ENCODE measurements around the gene ATP11B. TPM values are rescaled to one million over a fixed set of nuclear protein-coding genes. Genes with fewer than 3 reads are reported as not detected.

The ATP11B gene
- total RNA-seq, 1 experiment from 2014 or later = 48.8 TPM

DNA sequence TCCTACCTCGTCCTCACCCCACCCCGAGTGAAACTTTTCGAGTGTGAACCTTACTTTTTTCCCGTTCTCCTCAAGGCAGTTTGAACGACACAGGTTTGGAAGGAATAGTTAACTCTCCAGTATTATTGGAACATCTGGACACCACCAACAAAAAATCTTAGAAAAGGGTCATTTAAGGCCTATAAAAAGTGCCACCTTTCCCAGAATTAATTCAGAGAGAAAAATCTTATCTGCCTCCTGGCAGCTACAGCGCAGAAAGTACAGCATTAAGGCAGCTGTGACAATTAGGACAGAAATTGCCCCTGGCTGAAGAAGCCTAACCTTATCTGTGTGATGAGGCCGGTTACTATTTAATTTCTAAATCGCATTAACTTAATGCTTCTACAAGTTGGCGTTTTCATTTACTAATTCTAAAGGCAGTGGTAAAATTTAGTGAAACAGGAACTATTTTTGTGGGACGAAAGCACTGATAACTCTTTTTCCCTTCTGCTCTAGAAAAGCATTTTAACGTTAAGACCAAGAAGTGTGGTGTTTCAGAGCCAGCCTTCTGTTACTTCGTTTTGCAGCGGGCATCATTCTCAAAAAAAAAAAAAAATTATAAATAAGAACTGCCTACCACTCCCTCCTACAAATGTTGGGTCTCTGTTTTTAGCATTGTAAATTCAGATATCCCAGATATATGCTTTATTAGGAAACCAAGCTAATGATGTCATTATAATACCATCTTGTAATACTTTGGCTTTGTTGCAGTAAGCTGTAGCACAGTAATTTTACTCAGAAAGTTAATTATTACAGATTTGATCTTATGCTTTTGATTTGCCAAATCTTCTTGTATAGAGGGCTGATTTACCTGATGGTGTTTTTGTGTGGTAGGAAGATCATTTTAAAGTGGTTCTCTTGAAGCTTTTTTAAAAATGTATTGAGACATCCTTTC is 1.4 kb downstream of the ATP11B start:
- intact Hi-C loops (cut with micrococcal nuclease) = loop anchor here (1.0 to 5.0 kb wide), 4 partner anchors 42 to 93 kb away; no protein-coding TSS in a partner anchor
- Histone ChIP-seq H3K9me3 (ENCODE audit: low read length) (no peaks in the 10 kb centered on the region), H3F3A (ENCODE audit: low read length, unreplicated experiment) (no peaks in the 10 kb centered on the region), H3K9ac (ENCODE audit: low read length) (peak overlapping the region; percentile 78), H3K27me3 (ENCODE audit: low read length) (no peaks in the 10 kb centered on the region), H3K79me2 (ENCODE audit: low read length) (peaks cover 50% of the 10 kb centered on the region), H3K9me2 (replicated peaks; ENCODE audit: low read length) (no peaks in the 10 kb centered on the region), H4K20me1 (ENCODE audit: low read length) (no peaks in the 10 kb centered on the region), H3K36me3 (ENCODE audit: low read depth, low read length) (no peaks in the 10 kb centered on the region), H3K4me2 (ENCODE audit: low read length) (peak overlapping the region; percentile 84), H3K4me3 (ENCODE audit: low read length) (peak overlapping the region; percentile 81), H3K27ac (ENCODE audit: low read length) (no peak overlapping the region), H2AFZ (ENCODE audit: low read length) (peak overlapping the region; percentile 84), H3K4me1 (ENCODE audit: insufficient read depth, low read length) (peaks cover 16% of the 10 kb centered on the region)
- no peak for TF ChIP-seq EZH2phosphoT487 (IDR thresholded peaks at IDR 0.05; ENCODE audit: borderline replicate concordance, low read length)
- TF ChIP-seq, protein P1, sequence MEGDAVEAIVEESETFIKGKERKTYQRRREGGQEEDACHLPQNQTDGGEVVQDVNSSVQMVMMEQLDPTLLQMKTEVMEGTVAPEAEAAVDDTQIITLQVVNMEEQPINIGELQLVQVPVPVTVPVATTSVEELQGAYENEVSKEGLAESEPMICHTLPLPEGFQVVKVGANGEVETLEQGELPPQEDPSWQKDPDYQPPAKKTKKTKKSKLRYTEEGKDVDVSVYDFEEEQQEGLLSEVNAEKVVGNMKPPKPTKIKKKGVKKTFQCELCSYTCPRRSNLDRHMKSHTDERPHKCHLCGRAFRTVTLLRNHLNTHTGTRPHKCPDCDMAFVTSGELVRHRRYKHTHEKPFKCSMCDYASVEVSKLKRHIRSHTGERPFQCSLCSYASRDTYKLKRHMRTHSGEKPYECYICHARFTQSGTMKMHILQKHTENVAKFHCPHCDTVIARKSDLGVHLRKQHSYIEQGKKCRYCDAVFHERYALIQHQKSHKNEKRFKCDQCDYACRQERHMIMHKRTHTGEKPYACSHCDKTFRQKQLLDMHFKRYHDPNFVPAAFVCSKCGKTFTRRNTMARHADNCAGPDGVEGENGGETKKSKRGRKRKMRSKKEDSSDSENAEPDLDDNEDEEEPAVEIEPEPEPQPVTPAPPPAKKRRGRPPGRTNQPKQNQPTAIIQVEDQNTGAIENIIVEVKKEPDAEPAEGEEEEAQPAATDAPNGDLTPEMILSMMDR (conservative IDR thresholded peaks at IDR 0.05; ENCODE audit: low read depth, low read length) = no peak
- TF ChIP-seq EZH2 (IDR thresholded peaks at IDR 0.05; ENCODE audit: low read length, unreplicated experiment) = no peak
- ATAC-seq = no peak
- ChIA-PET POLR2A (ENCODE audit: unreplicated experiment) (no interaction called here), CTCF (interaction anchor here (0.7 kb wide), 1 partner anchor 81 kb away, joined by 3 read pairs; no protein-coding TSS in a partner anchor)
- BruUV-seq (replicated peaks) = TSS peak; percentile 46
- no peak for DNase-seq

DNA sequence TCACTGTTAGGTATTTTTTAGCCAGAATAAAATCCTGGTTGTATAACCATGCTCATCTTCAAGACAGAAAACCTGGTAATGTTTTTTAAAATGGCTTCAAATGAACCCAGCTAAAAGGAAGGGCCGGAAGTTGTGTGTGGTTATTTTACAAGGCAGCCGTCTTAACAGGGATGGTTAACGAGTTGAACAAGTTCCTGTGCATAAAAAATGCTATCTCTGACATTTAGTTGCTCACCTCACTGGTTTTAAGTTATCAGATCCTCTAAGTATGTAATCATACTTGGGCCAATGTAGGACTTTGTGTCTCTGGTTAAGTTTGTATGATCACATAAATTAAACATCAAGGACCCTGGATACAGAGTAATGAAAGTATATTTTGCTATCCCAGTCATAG is 2.1 kb downstream of the ATP11B start:
- no peak for TF ChIP-seq EZH2phosphoT487 (IDR thresholded peaks at IDR 0.05; ENCODE audit: borderline replicate concordance, low read length)
- no peak for TF ChIP-seq EZH2 (IDR thresholded peaks at IDR 0.05; ENCODE audit: low read length, unreplicated experiment)
- TF ChIP-seq, protein P1 (conservative IDR thresholded peaks at IDR 0.05; ENCODE audit: low read depth, low read length) = no peak
- no peaks in the 10 kb centered on the region for H3K36me3 ChIP-seq (ENCODE audit: low read depth, low read length)
- DNase-seq = peak; percentile 78
- ATAC-seq = peak; percentile 7; the same call in 1 of the 2 replicates
- no peaks in the 10 kb centered on the region for H3F3A ChIP-seq (ENCODE audit: low read length, unreplicated experiment)
- peak overlapping the region; percentile 78; the same call in 1 of the 2 replicates for H3K9ac ChIP-seq (ENCODE audit: low read length)
- H3K79me2 ChIP-seq (ENCODE audit: low read length) = peaks cover 50% of the 10 kb centered on the region
- no peaks in the 10 kb centered on the region for H4K20me1 ChIP-seq (ENCODE audit: low read length)
- H2AFZ ChIP-seq (ENCODE audit: low read length) = peak overlapping the region; percentile 84; the same call in 1 of the 2 replicates
- H3K4me2 ChIP-seq (ENCODE audit: low read length) = peak overlapping the region; percentile 84
- BruUV-seq (replicated peaks) = no TSS peak
- no peaks in the 10 kb centered on the region for H3K27me3 ChIP-seq (ENCODE audit: low read length)
- H3K9me3 ChIP-seq (ENCODE audit: low read length) = no peaks in the 10 kb centered on the region
- H3K27ac ChIP-seq (ENCODE audit: low read length) = no peak overlapping the region
- no peaks in the 10 kb centered on the region for H3K9me2 ChIP-seq (replicated peaks; ENCODE audit: low read length)
- POLR2A ChIA-PET (ENCODE audit: unreplicated experiment) = interaction anchor here (0.7 kb wide), 1 partner anchor 8 kb away, joined by 3 read pairs; no protein-coding TSS in a partner anchor
- H3K4me1 ChIP-seq (ENCODE audit: insufficient read depth, low read length) = peaks cover 16% of the 10 kb centered on the region
- intact Hi-C loops (cut with micrococcal nuclease) = loop anchor here (1.0 to 2.0 kb wide), 3 partner anchors 41 to 81 kb away; no protein-coding TSS in a partner anchor
- H3K4me3 ChIP-seq (ENCODE audit: low read length) = peak overlapping the region; percentile 81
- CTCF ChIA-PET = interaction anchor here (0.7 kb wide), 1 partner anchor 81 kb away, joined by 3 read pairs; no protein-coding TSS in a partner anchor

All from PC-3 (cell line).